HUES64 (cell line): ENCODE measurements around the gene GNB1L.

ENCODE experiments used
- H3K27ac ChIP-seq: 2 replicates; pipeline ENCODE4 v1.7.0; 2013; ENCODE audit warnings: low read depth, low read length, inconsistent platforms
- H3K27me3 ChIP-seq: 2 replicates; pipeline ENCODE4 v1.6.1; 2013; ENCODE audit warnings: mild to moderate bottlenecking, low read length; ENCODE audit not compliant: insufficient read depth
- H3K36me3 ChIP-seq: 2 replicates; pipeline ENCODE4 v1.6.1; 2013; ENCODE audit warnings: mild to moderate bottlenecking, low read length; ENCODE audit not compliant: insufficient read depth
- H3K4me1 ChIP-seq: 2 replicates; pipeline ENCODE4 v1.6.1; 2013; ENCODE audit warnings: mild to moderate bottlenecking, low read length, moderate library complexity; ENCODE audit not compliant: insufficient read depth
- H3K4me3 ChIP-seq: 2 replicates; pipeline ENCODE4 v1.5.1; 2013; ENCODE audit warnings: mild to moderate bottlenecking, low read length, moderate library complexity
- H3K9ac ChIP-seq: 2 replicates; pipeline ENCODE4 v1.6.1; 2013; ENCODE audit warnings: mild to moderate bottlenecking, low read depth, low read length
- H3K9me3 ChIP-seq: 2 replicates; pipeline ENCODE4 v1.6.1; 2013; ENCODE audit warnings: low read depth, low read length; ENCODE audit not compliant: insufficient read depth
- WGBS: fragments of 150-250, 120-280 bp; methylation state at CpG from one replicate; pipeline ENCODE4 v1.1.7; 2013; ENCODE audit warnings: missing lambda C conversion rate; 5-methylcytosine and 5-hydroxymethylcytosine counted together

Gene GNB1L

DNA sequence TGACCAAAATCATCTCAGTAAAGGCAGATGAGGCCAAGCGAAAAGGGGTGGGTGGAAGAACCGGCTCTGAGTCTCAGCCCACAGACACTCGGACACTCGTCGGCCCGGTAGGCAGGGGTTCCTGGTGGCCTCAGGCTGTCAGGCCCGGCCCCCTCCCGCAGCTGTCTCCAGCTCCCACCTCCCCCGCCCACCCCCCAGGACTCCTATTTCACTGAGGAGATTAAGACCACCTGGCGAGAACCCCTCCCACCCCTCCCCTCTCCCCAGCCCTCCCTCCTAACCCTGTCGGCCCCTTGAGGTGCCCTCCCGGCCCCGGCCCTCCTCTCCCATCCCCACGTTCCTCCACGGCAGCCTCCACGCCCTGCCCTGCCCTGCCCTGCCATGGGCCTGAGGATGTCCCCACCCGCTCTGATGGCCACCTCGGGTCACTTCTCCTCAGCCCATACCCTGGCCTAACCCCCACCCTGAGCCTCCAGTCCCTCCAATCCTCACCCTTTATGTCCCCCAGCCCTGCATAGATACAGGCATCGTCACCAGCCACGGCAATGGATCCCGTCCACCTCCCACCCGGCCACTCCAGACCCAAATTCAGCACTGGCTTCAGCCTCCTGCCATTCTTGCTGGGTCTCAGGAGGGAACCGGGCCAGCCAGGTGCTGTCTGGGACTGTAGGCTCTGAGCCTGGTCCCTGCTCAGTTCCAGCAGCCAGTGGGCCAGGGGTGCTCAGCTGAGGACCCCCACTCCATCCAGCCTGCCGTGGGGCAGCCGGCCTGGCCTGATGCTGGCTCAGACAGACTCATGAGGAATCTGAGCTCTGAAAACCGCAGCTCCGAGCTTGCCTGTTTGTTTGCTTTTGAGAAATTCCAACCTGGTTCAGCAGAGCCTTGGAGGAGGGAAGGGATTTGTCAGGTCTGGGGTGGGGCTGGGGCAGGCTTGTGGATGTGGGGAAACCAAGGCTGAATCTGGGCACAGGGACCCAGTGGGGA is 103.9 kb downstream of the GNB1L start:
- Histone ChIP-seq H3K4me1 (peaks cover 2% of the 10 kb centered on the region; the same call in 1 of the 2 replicates), H3K36me3 (no peaks in the 10 kb centered on the region), H3K27ac (no peak overlapping the region), H3K27me3 (peaks cover 46% of the 10 kb centered on the region), H3K9me3 (no peaks in the 10 kb centered on the region), H3K4me3 (no peak overlapping the region), H3K9ac (no peak overlapping the region)
- WGBS: 62% methylated on average over 25 of the region's 27 CpGs

DNA sequence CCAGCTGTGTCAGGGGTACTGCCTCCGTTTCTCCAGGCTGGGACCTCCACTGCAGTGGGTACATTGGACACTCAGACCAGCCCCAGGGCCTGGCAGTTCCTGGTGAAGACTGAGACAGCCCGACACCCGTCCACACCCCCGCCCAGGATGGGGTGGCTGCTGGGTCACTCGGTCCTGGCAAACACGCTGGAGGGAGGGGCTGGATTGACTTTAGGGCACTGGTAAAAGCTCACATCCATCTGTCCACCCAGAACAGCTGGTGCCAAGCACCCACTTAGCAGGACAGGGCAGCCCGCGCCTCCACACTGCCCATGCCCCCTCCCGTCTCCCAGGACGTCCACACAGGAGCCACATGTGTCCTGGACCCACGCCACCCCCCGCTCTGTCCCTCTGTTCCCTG is 104.8 kb downstream of the GNB1L start:
- H3K27me3 ChIP-seq: peaks cover 37% of the 10 kb centered on the region
- no peaks in the 10 kb centered on the region for H3K36me3 ChIP-seq
- WGBS: 92% methylated on average over 12 of the region's 12 CpGs
- peaks cover 6% of the 10 kb centered on the region; the same call in 1 of the 2 replicates for H3K4me1 ChIP-seq
- H3K9me3 ChIP-seq: no peaks in the 10 kb centered on the region
- H3K4me3 ChIP-seq: no peak overlapping the region
- H3K27ac ChIP-seq: no peak overlapping the region
- H3K9ac ChIP-seq: no peak overlapping the region

DNA sequence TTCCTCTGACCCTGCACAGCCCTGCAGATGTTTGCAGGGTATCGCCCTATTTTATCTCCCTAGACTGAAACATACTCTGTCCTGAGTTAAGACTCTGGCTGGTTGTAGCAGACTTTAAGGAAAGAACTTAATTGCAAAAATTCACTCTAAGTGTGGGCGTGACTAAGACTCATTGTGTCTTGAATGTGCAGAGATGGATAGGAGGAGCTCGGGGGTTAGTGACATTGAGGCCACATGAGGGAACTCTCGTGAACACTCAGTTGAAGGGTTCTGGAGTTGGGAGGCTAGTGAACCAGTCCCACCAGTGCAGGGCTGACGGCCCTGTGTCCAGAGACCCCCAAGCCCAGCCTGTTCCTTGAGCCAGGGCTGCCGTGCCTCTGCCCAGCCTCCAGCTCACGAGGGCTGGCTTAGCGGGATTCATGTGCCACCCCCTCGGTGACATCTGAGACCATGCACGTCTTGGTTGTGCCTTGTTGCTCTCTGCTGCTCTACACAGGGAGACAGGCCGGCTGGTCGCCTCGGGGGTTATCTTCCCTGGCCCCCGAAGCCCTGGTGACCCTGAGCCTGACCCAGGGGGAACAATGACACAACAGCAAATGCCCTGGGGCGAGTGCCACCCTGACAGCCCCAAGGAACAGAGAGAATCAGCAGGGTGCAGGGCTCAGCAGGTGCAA is 105.5 kb downstream of the GNB1L start:
- Histone ChIP-seq H3K9me3 (no peaks in the 10 kb centered on the region), H3K27me3 (peaks cover 29% of the 10 kb centered on the region), H3K4me1 (peaks cover 6% of the 10 kb centered on the region; the same call in 1 of the 2 replicates), H3K36me3 (no peaks in the 10 kb centered on the region), H3K27ac (no peak overlapping the region), H3K9ac (no peak overlapping the region), H3K4me3 (no peak overlapping the region)
- 82% methylated on average over 15 of the region's 15 CpGs for WGBS

DNA sequence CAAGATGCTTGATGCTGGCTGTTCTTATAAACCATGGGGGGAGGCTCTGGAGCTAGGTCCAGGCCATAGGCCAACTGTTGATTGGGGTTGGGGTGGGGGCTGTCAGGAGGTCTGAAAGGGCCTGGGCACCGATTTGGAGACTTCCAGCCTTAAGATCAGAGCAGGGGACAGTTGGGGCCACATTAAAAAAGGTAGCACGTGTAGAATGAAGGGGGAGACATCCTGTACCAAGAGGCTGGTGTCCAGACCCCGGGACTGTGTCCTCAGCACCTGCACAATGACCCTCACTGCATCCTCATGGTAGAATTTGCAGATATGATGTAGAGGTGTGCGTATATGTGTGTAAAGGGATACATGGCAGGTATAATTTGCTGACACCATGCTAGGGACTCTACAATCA is 106.5 kb downstream of the GNB1L start:
- WGBS: 83% methylated on average over 3 of the region's 4 CpGs
- Histone ChIP-seq H3K36me3 (no peaks in the 10 kb centered on the region), H3K4me1 (peaks cover 6% of the 10 kb centered on the region; the same call in 1 of the 2 replicates), H3K27me3 (peaks cover 19% of the 10 kb centered on the region), H3K9ac (no peak overlapping the region), H3K9me3 (no peaks in the 10 kb centered on the region), H3K4me3 (no peak overlapping the region), H3K27ac (no peak overlapping the region)

DNA sequence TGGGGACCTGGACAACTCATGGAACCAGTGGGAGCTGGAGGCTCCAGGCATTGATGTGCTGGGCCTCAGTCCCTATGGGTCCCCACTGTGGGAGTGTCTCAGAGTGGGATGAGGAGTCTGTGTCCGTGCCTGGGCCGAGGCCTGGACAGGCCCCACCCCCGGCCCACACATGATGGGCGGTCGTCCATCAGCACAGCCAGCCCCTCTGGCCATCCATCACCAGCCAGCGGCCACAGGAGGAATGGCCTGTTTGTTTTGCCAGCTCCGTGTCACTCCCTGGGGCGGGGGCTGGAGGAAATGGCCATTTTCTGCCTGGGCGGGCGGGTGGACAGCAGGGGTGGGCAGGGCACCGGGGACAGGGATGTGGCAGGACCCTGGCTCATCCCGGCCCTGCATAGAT is 107.1 kb downstream of the GNB1L start:
- H3K36me3 ChIP-seq: no peaks in the 10 kb centered on the region
- WGBS: 87% methylated on average over 12 of the region's 12 CpGs
- H3K9ac ChIP-seq: no peak overlapping the region
- no peaks in the 10 kb centered on the region for H3K9me3 ChIP-seq
- no peak overlapping the region for H3K27ac ChIP-seq
- peaks cover 6% of the 10 kb centered on the region; the same call in 1 of the 2 replicates for H3K4me1 ChIP-seq
- peaks cover 13% of the 10 kb centered on the region for H3K27me3 ChIP-seq
- no peak overlapping the region for H3K4me3 ChIP-seq

DNA sequence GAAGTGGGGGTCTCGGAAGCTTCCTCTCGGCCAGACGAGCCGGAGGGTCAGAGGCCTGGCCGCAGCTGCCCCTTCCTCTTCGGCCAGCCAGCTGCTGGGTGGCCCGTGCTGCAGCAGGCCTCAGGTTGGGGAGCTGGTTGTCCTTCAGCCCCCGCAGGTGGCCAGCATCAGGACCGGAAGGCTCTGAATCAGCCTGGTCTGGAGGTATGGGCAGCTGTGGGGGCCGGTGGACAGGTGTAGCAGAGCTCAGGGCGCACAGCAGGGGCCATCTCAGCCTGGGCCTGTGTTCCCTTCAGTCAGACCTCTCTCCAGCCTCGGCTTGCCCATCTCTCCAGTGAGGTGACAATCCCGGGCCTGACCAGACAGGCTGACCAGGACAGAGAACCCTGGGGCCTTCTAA is 107.9 kb downstream of the GNB1L start:
- Histone ChIP-seq H3K36me3 (no peaks in the 10 kb centered on the region), H3K9me3 (no peaks in the 10 kb centered on the region), H3K27me3 (peaks cover 5% of the 10 kb centered on the region), H3K9ac (no peak overlapping the region), H3K4me1 (peaks cover 6% of the 10 kb centered on the region; the same call in 1 of the 2 replicates), H3K4me3 (no peak overlapping the region), H3K27ac (no peak overlapping the region)
- 93% methylated on average over 13 of the region's 13 CpGs for WGBS

DNA sequence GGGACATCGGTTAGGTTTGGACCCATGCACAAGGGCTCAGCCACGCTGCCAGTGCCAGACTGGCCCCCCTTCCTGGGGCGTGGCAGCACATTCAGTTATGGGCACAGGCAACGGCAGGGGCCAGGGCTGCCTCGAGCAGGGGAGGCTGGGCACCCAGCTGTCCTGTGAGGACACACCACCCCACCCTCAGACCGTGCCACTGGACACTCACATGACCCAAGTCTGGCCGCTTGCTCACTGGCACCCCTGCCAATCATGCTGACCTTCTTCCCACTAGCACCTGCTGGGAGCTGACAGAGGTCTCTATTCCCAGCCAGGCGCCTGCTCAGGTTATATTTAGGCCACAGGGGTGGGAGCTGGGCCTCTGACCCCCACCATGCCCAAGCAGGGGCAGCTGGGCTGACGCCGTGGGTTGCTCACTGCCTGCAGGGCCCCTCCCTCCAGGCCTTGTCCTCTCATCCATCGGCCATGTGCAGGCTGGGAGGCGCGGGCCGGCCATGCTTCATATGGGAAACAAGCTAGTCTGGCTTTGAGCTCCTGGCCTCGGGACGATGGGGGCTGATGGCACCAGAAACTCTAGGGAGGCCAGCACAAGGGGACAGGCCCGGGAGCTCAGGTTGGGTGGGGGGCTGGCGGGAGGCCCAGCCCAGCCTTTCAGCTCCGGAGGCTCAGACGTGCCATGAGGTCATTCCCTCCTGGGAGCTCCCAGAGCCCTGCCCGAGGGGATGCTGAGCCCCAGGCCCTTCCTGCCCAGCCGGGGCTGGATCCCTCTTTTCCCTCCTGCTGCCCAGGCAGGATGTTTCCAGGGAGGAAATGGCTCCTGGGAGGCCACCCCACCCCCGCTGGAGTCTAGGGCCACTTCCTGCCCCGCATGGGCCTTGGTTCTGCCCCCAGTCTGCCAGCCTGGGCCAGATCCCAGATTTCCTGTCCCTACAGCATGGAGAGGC is 109.2 kb downstream of the GNB1L start:
- Histone ChIP-seq H3K27ac (no peak overlapping the region), H3K9me3 (no peaks in the 10 kb centered on the region), H3K4me3 (no peak overlapping the region), H3K27me3 (no peaks in the 10 kb centered on the region; the same call in 1 of the 2 replicates), H3K36me3 (no peaks in the 10 kb centered on the region), H3K4me1 (0 out of 2 replicates have a peak, but pooled peaks cover 4% of the 10 kb centered on the region), H3K9ac (no peak overlapping the region)
- 80% methylated on average over 24 of the region's 24 CpGs for WGBS

DNA sequence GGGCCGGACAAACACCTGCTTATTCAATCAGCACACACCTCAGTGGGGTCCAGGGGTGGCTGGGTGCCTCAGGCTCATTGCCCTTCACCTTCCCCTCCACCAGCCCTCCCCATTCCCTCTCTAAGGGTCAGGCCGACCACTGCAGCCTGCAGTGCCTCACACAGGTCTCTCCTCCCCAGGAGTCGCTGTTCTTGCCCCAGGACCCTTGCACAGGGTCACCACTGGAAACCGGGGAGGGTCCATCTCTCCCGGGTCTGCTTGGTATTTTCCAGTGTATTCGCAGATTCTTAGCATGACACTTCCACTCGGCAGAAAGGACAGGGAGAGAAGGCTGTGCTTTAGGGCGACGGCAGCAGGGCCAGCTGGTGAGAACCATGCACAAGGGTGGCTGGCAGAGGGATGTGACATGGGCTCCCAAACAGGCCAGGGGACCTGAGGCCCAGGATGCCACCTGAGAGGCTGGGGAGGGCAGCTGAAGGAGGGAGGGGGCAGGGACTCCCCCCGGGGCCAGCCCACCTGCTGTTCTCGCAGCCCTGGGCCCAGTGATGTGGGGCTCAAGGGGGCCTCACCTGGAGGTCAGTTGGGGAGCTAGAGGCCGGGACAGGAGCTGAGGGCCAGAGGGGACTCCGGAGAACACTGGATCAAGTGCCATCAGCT is 110.2 kb downstream of the GNB1L start:
- Histone ChIP-seq H3K27me3 (no peaks in the 10 kb centered on the region; the same call in 1 of the 2 replicates), H3K4me1 (0 out of 2 replicates have a peak, but pooled peaks cover 4% of the 10 kb centered on the region), H3K27ac (no peak overlapping the region), H3K36me3 (no peaks in the 10 kb centered on the region), H3K9me3 (no peaks in the 10 kb centered on the region), H3K9ac (no peak overlapping the region), H3K4me3 (no peak overlapping the region)
- 90% methylated on average over 13 of the region's 13 CpGs for WGBS

DNA sequence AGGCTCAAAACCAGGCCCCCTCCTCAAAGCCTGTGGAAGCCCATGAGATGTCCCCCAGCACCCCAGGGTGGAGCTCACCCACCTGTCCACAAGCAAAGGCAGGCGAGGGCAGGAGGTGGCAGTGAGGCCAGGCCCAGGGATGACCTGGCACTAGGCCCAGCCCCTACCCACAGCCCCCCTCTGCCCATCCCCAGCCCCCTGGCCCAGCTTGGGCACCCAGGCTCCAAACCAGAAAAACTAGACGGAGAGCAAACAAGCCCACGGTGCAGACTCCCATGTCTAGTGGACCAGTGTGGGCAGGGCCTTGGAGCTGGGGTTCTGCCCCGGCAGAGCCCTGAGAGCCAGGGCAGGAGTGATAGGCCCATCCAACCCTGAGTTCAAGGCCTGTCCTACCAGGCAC is 111.0 kb downstream of the GNB1L start:
- Histone ChIP-seq H3K36me3 (no peaks in the 10 kb centered on the region), H3K4me3 (no peak overlapping the region), H3K27ac (no peak overlapping the region), H3K4me1 (0 out of 2 replicates have a peak, but pooled peaks cover 4% of the 10 kb centered on the region), H3K9ac (no peak overlapping the region), H3K27me3 (no peaks in the 10 kb centered on the region; the same call in 1 of the 2 replicates), H3K9me3 (no peaks in the 10 kb centered on the region)
- WGBS: 92% methylated on average over 4 of the region's 4 CpGs

DNA sequence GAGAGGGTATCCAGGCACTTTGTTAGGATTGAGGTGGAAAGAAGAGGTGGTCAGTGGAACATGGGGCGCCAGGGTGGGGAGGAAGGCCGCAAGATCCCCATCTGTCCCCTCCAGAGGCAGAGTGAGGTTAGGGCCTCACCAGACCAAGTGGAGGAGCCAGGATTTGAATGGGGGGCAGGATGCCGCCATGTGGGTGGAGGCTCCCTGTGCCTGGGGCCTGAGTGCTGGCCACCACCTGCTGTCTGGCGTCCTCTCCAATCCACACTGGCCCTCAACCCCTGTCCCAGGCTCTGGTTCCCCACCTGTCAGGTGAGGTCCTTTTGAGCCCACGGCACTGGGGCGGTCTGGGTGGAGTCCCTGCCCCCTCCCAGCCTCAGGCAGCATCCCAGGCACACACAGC is 111.6 kb downstream of the GNB1L start:
- peaks cover 9% of the 10 kb centered on the region for H3K4me1 ChIP-seq
- H3K27ac ChIP-seq: no peak overlapping the region
- no peaks in the 10 kb centered on the region for H3K36me3 ChIP-seq
- no peak overlapping the region for H3K9ac ChIP-seq
- no peaks in the 10 kb centered on the region; the same call in 1 of the 2 replicates for H3K27me3 ChIP-seq
- H3K9me3 ChIP-seq: no peaks in the 10 kb centered on the region
- 88% methylated on average over 6 of the region's 6 CpGs for WGBS
- no peak overlapping the region for H3K4me3 ChIP-seq
